Heart left ventricle (tissue), 16 donors: ENCODE results near the gene EEF1AKMT3. TPM values are rescaled to one million over a fixed set of nuclear protein-coding genes. Genes with fewer than 3 reads are reported as not detected.

Source experiments
- ATAC-seq, 4 donors: fragments of 200-7000 bp; cut with Tn5 transposase; one replicate each; pipeline ENCODE4 v1.9.1; 2020 to 2022; ENCODE audit warnings: moderate library complexity in 4 of 4, mild to moderate bottlenecking in 3 of 4, moderate number of reproducible peaks in 1 of 4
- DNase-seq, 5 donors: peaks; one replicate each; pipeline ENCODE4 v3.0.0-alpha.2; 2020
- H3K27ac ChIP-seq, 12 donors: fragments of 200-600 bp; sonication (generic) in 4 of 12; one replicate each; pipeline versions ENCODE4 v1.5.0 to v1.8.0; 2016 to 2022; ENCODE audit warnings: mild to moderate bottlenecking in 2 of 12
- H3K27me3 ChIP-seq, 9 donors: fragments of 200-600 bp; sonication (generic) in 2 of 9; one replicate each; pipeline versions ENCODE4 v1.5.1 to v1.8.0; 2016 to 2022; ENCODE audit warnings: mild to moderate bottlenecking in 3 of 9
- H3K36me3 ChIP-seq, 9 donors: fragments of 200-600 bp; sonication (generic) in 2 of 9; one replicate each; pipeline versions ENCODE4 v1.5.0 to v1.8.0; 2018 to 2022; ENCODE audit warnings: mild to moderate bottlenecking in 2 of 9
- H3K4me1 ChIP-seq, 12 donors: fragments of 200-600 bp; sonication (generic) in 4 of 12; one replicate each; pipeline versions ENCODE4 v1.5.0 to v1.8.0; 2016 to 2022; ENCODE audit warnings: mild to moderate bottlenecking in 3 of 12
- H3K4me3 ChIP-seq, 12 donors: fragments of 200-600 bp; sonication (generic) in 4 of 12; one replicate each; pipeline versions ENCODE4 v1.5.0 to v1.8.0; 2017 to 2022; ENCODE audit warnings: mild to moderate bottlenecking in 9 of 12, moderate library complexity in 4 of 12
- H3K9me3 ChIP-seq, 12 donors: fragments of 200-600 bp; sonication (generic) in 4 of 12; one replicate each; pipeline versions ENCODE4 v1.5.0 to v1.8.0; 2016 to 2022; ENCODE audit warnings: mild to moderate bottlenecking in 1 of 12
- CTCF ChIP-seq, 12 donors: fragments of 200-600 bp; sonication (generic) in 4 of 12; IDR thresholded peaks; one replicate each; pipeline versions ENCODE4 v1.5.0 to v1.8.0; 2018 to 2022; ENCODE audit warnings: antibody characterized with exemption in 12 of 12, mild to moderate bottlenecking in 5 of 12
- POLR2A ChIP-seq, 2 donors: fragments of 450-650 bp; IDR thresholded peaks; one replicate each; pipeline ENCODE4 v1.6.1; 2017; ENCODE audit warnings: antibody characterized with exemption in 2 of 2, mild to moderate bottlenecking in 2 of 2, moderate library complexity in 2 of 2
- WGBS, 4 donors: extraction: QIAGEN DNeasy Blood & Tissue Kit in 2 of 4; methylation state at CpG; one replicate each; pipeline versions ENCODE4 v1.1.5 to v1.1.7; 2013 to 2018; 5-methylcytosine and 5-hydroxymethylcytosine counted together
- intact Hi-C, 10 donors: fragments of 100-400 bp; cut with DNase I; formaldehyde crosslinking; loops; one replicate each; pipeline versions ENCODE4 v1.11.1 to v1.14.2; 2022
- polyA plus RNA-seq, 2 donors: library from polyadenylated mRNA; stranded (reverse); fragments of 200-250 nt; gene quantifications; one replicate each; pipeline ENCODE4 v1.2.3, GENCODE V29; 2013
- total RNA-seq, 9 donors: library from RNA; depleted of rRNA in 2 of 9; stranded (reverse); fragments of >200 nt in 2 of 9; fragmentation: NEBNext Ultra II Directional in 3 of 9; extraction: Animal tissue kit (Norgen Biotek cat#: 25700) in 3 of 9; gene quantifications; one replicate each; pipeline versions ENCODE4 v1.1.0 to v1.2.4, GENCODE V29; 2016 to 2023
- donor health status: ischemic (EF 13 %, LVEDD 7.1; RV severe dilation, severe dysfunction).
- donor health status: healthy with polysubstance abuse.
- donor health status: DM: no; HTN: yes; CAD: no.
- donor health status: DM: no; HTN: no; CAD: no.
- donor health status: ischemic (EF 25% LVEDD 6.9; RV normal size, moderate dysfunction).
- donor health status: ischemic (EF 25% LVEDD 5.7; RV mildly dilated, moderate dysfunction).
- donor health status: healthy.
- donor health status: DM: yes; HTN: yes; CAD: no.
- donor health status: ischemic (EF 35%, LVEDD 5.7; RV mildly dilated, moderate dysfunction).
- donor health status: nonischemic (EF 11% LVEDD 7.7; RV severe dilation, severe dysfunction).
- donor health status: DM: yes; HTN: yes; CAD: no.
- donor health status: PGD.
- donor health status: ischemic (EF 29% LVEDD 5.4; RV normal size, mild dysfunction).
- donor health status: nonischemic (EF 23%, LVEDD 6.1; RV moderate dilation, normal function).

Gene EEF1AKMT3
- total and polyA plus RNA-seq, 11 donors, result 0.84 to 4.5 (median 1.8) TPM

GRCh38 chr12:57750561-57751431 lies 21.6 kb upstream of the EEF1AKMT3 start:
- Histone ChIP-seq H3K36me3 (peaks cover 0 to 50% (median 46%) of the 10 kb centered on the region in 9 donors), H3K4me3 (peak overlapping the region in 11 of 12 donors; percentile 62 to 89 (median 76)), H3K27me3 (no peaks in the 10 kb centered on the region), H3K27ac (peak overlapping the region in 10 of 12 donors; percentile 79 to 96 (median 91)), H3K4me1 (peaks cover 0 to 44% (median 29%) of the 10 kb centered on the region in 12 donors), H3K9me3 (no peaks in the 10 kb centered on the region)
- WGBS, 4 donors, result 83 to 88% (median 87%) methylated on average over 13 to 15 of the region's 15 CpGs
- TF ChIP-seq CTCF (IDR thresholded peaks at IDR 0.05), result no peak
- no peak for TF ChIP-seq POLR2A (IDR thresholded peaks at IDR 0.05)
- ATAC-seq, result no peak
- no peak for DNase-seq
- intact Hi-C loops, result loop anchor here in 1 of 10 donors (5.0 kb wide), 1 partner anchor 58 kb away; the partner anchor contains the start of gene OS9

- ATAC-seq, result peak in 2 of 4 donors; percentile 0
- Histone ChIP-seq H3K4me1 (peaks cover 0 to 46% (median 30%) of the 10 kb centered on the region in 12 donors), H3K27me3 (no peaks in the 10 kb centered on the region), H3K27ac (peak overlapping the region; percentile 71 to 96 (median 91)), H3K9me3 (no peaks in the 10 kb centered on the region), H3K36me3 (peaks cover 0 to 47% (median 45%) of the 10 kb centered on the region in 9 donors), H3K4me3 (peak overlapping the region; percentile 43 to 89 (median 72))
- intact Hi-C loops, result loop anchor here in 1 of 10 donors (5.0 kb wide), 1 partner anchor 59 kb away; the partner anchor contains the start of gene OS9
- TF ChIP-seq CTCF (IDR thresholded peaks at IDR 0.05) (no peak), POLR2A (IDR thresholded peaks at IDR 0.05) (no peak)
- DNase-seq, result no peak
- WGBS, 4 donors, result 11 to 16% (median 13%) methylated on average over 8 of the region's 8 CpGs
Measured at GRCh38 chr12:57751432-57751787, 21.0 kb upstream of the EEF1AKMT3 start.

GRCh38 chr12:57751788-57752667 lies 20.4 kb upstream of the EEF1AKMT3 start, which contains the start of gene CDK4:
CDK4 (minus strand) TSS chr12:57752310; CDS start chr12:57751717, 593 bp downstream.
- Histone ChIP-seq H3K4me3 (peak within 1 kb of the TSS; percentile 43 to 89 (median 72)), H3K27ac (peak within 1 kb of the TSS; percentile 71 to 96 (median 91)), H3K27me3 (no peaks in the 10 kb centered on the region), H3K4me1 (peaks cover 0 to 52% (median 33%) of the 10 kb centered on the region in 12 donors), H3K9me3 (no peaks in the 10 kb centered on the region), H3K36me3 (peaks cover 0 to 40% (median 38%) of the 10 kb centered on the region in 9 donors)
- TF ChIP-seq CTCF (IDR thresholded peaks at IDR 0.05) (no peak), POLR2A (IDR thresholded peaks at IDR 0.05) (peak in 1 of 2 donors; percentile 69)
- ATAC-seq (peak; percentile 89 to 95 (median 92)), DNase-seq (peak; percentile 99 to 100 (median 99))
- intact Hi-C loops, result loop anchor here in 2 of 10 donors (1.0 to 5.0 kb wide), 2 partner anchors 20 to 60 kb away; partner anchors contain the start of genes EEF1AKMT3 (in 1 of the 2), METTL1 (in 1 of the 2) and OS9 (in 1 of the 2)
- 0% methylated on average over 20 to 58 of the region's 58 CpGs for WGBS, 4 donors
